Skeletal muscle satellite cell (primary cell): ENCODE data around the gene MAP2.
"Not testable (repeated sequence)": the region's sequence is repeated elsewhere in the genome, so short reads cannot be mapped to it uniquely, and the experiment has no call there.

Source experiments
- H3K27me3 ChIP-seq: 2 replicates; pipeline ENCODE4 v1.7.0; 2013; ENCODE audit warnings: low read length; ENCODE audit not compliant: control insufficient read depth, insufficient read depth
- H3K36me3 ChIP-seq: 2 replicates; pipeline ENCODE4 v1.7.0; 2013; ENCODE audit warnings: mild to moderate bottlenecking, control low read depth, low read length; ENCODE audit not compliant: insufficient read depth
- H3K4me1 ChIP-seq: 2 replicates; pipeline ENCODE4 v1.7.0; 2013; ENCODE audit warnings: low read length; ENCODE audit not compliant: control insufficient read depth, insufficient read depth
- H3K4me2 ChIP-seq: 2 replicates; pipeline ENCODE4 v1.7.0; 2013; ENCODE audit warnings: mild to moderate bottlenecking, low read length
- H3K4me3 ChIP-seq: 2 replicates; pipeline ENCODE4 v1.7.0; 2013; ENCODE audit warnings: low read length
- H3K9ac ChIP-seq: 2 replicates; pipeline ENCODE4 v1.7.0; 2013; ENCODE audit warnings: mild to moderate bottlenecking, low read depth, low read length, moderate library complexity
- H3K9me3 ChIP-seq: replicated peaks from 2 replicates; pipeline ENCODE4 v1.7.0; 2013; ENCODE audit warnings: mild to moderate bottlenecking, control low read depth, low read length

Gene MAP2

DNA sequence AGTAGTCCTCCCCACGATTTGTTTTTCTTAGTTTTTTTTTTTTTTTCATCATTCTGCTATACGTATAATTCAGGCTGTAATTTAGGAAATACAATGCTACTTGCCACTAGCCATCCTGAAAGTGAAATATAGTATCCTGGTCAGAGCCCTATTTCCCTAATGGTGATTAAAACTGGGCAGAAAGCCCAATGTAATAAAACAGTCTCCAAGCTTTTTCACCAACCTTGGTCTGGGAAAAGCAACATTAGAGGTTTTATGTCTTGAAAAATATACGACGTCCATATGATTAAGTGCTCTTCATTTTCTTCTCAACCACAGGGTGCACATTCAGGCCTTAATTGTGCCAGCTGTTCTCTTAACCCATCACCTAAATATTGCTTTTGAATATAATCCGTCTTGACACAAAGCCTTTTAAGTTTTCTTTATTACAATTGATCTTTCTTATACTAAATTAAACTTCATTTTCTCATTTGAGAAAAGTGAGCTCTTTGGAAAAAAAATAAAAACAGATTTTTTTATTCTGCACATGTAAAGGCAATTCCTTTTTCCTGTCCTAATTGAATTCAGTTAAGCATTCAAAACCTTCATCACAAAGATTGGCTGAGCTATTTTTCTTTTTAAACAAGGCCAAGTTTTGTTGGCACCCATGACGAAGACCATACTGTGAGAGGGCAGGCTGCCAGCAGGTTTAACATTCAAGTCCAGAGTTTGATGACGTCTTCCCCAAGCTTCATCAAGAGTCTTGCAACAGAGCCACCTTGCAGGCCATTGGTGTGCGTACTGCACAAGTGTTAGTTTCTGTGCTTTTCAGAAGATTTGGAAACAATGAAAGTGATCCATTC, 52.7 kb downstream of the MAP2 start:
- H3K36me3 ChIP-seq = no peaks in the 10 kb centered on the region
- peak overlapping the region; percentile 0 for H3K4me2 ChIP-seq
- no peak overlapping the region for H3K9ac ChIP-seq
- no peaks in the 10 kb centered on the region for H3K9me3 ChIP-seq
- peaks cover 37% of the 10 kb centered on the region for H3K4me1 ChIP-seq
- no peaks in the 10 kb centered on the region for H3K27me3 ChIP-seq
- H3K4me3 ChIP-seq = no peak overlapping the region

DNA sequence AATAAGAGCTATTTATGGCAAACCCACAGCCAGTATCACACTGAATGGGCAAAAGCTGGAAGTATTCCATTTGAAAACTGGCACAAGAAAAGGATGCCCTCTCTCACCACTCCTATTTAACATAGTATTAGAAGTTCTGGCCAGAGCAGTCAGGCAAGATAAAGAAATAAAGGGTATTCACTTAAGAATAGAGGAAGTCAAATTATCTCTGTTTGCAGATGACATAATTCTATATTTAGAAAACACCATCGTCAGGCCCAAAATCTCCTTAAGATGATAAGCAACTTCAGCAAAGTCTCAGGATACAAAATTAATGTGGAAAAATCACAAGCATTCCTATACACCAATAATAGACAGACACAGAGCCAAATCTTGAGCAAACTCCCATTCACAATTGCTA, 68.4 kb downstream of the MAP2 start:
- not testable (repeated sequence) for H3K9me3 ChIP-seq

DNA sequence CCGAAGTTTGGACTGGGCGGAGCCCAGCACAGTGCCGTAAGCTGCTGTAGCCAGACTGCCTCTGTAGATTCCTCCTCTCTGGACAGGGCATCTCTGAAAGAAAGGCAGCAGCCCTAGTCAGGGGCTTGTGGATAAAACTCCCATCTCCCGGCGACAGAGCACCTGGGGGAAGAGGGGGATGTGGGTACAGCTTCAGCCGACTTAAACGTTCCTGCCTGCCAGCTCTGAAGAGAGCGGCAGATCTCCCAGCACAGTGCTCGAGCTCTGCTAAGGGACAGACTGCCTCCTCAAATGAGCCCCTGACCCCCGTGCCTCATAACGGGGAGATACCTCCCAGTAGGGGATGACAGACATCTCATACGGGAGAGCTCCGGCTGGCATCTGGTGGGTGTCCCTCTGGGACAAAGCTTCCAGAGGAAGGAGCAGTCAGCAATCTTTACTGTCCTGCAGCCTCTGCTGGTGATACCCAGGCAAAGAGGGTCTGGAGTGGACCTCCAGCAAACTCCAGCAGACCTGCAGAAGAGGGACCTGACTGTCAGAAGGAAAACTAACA, 71.3 kb downstream of the MAP2 start:
- peak overlapping the region; percentile 69 for H3K9ac ChIP-seq
- H3K4me3 ChIP-seq, H3K9me3 ChIP-seq: not testable (repeated sequence)

More for the DNA sequence above, 68.4 kb downstream of the MAP2 start:
- not testable (repeated sequence) for H3K9ac ChIP-seq, H3K4me2 ChIP-seq, H3K36me3 ChIP-seq, H3K4me3 ChIP-seq, H3K27me3 ChIP-seq
- peaks cover 19% of the 10 kb centered on the region for H3K4me1 ChIP-seq

DNA sequence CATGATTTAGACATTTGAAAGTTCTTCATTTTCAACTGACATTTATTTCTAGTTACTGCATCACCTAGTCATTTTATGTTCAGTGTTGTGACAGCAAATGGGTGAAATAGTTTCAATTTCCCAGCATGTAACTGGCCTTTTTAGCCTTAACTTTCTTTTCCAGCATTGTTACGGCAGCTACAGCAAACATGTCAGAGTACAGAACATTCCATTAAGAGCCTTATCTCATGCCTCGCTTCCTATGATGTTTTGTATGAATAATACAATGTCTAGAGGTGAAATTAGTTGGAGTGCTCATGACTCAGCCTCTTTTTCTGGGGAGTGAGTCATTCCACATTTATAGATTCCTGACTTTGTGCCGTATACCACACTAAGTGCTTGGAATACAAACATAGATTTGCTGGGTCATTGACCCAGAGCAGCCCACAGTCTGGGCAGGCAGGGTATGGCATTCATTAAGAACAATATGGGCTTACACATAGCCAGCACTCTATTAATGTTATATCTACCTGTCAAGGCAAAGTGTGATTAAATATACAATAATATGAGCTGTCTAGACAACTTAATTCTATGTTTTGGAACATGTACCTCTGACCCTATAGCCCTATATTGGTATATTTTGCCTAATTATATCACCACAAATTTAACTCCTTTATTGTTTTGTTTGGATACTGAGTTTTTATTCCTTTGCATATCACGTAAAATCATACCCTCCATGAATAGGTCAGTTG, 72.2 kb downstream of the MAP2 start:
- H3K4me2 ChIP-seq = peak overlapping the region; percentile 64
- peaks cover 19% of the 10 kb centered on the region for H3K4me1 ChIP-seq
- H3K27me3 ChIP-seq = no peaks in the 10 kb centered on the region
- no peaks in the 10 kb centered on the region for H3K36me3 ChIP-seq
- H3K9ac ChIP-seq = peak overlapping the region; percentile 69
- H3K4me3 ChIP-seq = no peak overlapping the region
- no peaks in the 10 kb centered on the region for H3K9me3 ChIP-seq

More for the DNA sequence above, 71.3 kb downstream of the MAP2 start:
- peak overlapping the region; percentile 63 for H3K4me2 ChIP-seq
- peaks cover 19% of the 10 kb centered on the region for H3K4me1 ChIP-seq
- H3K27me3 ChIP-seq, H3K36me3 ChIP-seq: not testable (repeated sequence)

DNA sequence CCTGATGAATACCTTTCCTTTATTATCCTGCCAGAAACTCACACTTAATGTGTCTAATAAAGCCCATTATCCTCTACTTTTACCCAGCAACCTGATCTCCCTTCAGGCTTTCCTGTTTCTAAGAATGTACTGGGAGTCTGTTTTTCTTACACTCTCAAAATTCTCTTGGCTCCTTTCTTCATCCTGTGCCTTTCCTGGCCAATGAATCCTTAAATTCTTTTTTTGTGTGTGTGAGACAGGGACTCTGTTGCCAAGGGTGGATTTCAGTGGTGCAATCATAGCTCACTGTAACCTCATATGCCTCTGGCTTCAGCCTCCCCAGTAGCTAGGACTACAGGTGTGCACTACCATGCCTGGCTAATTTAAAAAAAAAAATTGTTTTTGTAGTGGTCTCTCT, 72.7 kb downstream of the MAP2 start:
- no peak overlapping the region for H3K4me3 ChIP-seq
- H3K27me3 ChIP-seq = no peaks in the 10 kb centered on the region
- peak overlapping the region; percentile 56 for H3K9ac ChIP-seq
- peaks cover 19% of the 10 kb centered on the region for H3K4me1 ChIP-seq
- H3K9me3 ChIP-seq = no peaks in the 10 kb centered on the region
- H3K4me2 ChIP-seq = peak overlapping the region; percentile 64
- no peaks in the 10 kb centered on the region for H3K36me3 ChIP-seq

DNA sequence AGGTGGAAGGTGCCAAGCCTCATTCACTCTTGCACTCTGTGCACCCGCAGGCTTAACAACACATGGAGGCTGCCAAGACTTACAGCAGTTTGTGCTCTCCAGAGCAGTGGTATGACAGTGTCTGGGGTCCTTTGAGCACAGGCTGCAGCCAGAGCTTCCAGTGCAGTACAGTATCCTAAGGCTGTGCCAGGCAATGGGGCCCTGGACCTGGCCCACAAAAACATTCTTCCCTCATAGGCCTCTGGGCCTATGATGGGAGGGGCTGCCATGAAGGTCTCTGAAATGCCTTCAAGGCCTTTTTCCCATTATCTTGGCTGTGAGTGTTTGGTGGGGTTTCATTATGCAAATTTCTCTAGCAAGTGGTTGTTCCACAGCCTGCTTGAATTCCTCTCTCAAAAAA, 74.8 kb downstream of the MAP2 start:
- Histone ChIP-seq H3K27me3 (no peaks in the 10 kb centered on the region), H3K4me1 (peaks cover 19% of the 10 kb centered on the region), H3K9me3 (no peaks in the 10 kb centered on the region), H3K4me3 (no peak overlapping the region), H3K9ac (no peak overlapping the region), H3K4me2 (no peak overlapping the region), H3K36me3 (no peaks in the 10 kb centered on the region)

DNA sequence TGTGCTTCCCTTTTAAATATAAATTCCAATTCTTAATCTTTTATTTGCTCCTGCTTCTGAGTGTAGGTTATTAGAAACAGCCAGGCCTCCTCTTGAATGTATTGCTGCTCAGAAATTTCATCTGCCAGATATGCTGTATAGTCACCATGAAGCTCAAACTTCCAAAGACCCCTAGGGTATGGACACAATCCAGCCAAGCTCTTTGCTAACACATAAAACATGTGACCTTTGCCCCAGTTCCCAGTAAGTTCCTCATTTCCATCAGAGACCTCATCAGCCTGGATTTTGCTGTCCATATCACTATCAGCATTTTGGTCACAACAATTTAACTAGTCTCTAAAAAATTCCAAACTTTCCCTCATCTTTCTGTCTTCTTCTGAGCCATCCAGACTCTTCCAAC, 75.2 kb downstream of the MAP2 start:
- H3K9ac ChIP-seq = no peak overlapping the region
- H3K9me3 ChIP-seq = no peaks in the 10 kb centered on the region
- H3K4me2 ChIP-seq = no peak overlapping the region
- H3K4me3 ChIP-seq = no peak overlapping the region
- H3K36me3 ChIP-seq = no peaks in the 10 kb centered on the region
- H3K27me3 ChIP-seq = no peaks in the 10 kb centered on the region
- peaks cover 19% of the 10 kb centered on the region for H3K4me1 ChIP-seq

DNA sequence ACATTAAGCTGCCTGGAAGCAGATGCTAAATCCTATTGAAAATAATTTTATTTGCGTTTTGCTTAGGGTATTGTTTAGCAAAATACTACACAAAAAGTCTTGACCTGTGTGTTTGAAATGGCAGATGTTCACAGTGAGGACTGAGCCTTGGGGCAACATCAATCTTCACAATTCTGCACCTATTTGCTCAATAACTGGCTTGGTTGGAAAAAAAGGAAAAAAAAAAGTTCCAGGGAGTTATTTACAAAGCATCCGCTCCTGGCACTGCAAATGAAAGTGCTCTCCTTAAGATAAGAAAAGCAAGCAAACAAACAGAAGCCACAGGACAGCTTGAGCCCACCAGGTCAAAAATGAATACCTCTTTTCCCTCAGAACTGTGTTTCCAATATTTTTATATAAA, 77.7 kb downstream of the MAP2 start:
- H3K9me3 ChIP-seq = no peaks in the 10 kb centered on the region
- H3K9ac ChIP-seq = no peak overlapping the region
- no peak overlapping the region for H3K4me3 ChIP-seq
- no peaks in the 10 kb centered on the region for H3K27me3 ChIP-seq
- H3K36me3 ChIP-seq = no peaks in the 10 kb centered on the region
- peaks cover 5% of the 10 kb centered on the region for H3K4me1 ChIP-seq
- no peak overlapping the region for H3K4me2 ChIP-seq

DNA sequence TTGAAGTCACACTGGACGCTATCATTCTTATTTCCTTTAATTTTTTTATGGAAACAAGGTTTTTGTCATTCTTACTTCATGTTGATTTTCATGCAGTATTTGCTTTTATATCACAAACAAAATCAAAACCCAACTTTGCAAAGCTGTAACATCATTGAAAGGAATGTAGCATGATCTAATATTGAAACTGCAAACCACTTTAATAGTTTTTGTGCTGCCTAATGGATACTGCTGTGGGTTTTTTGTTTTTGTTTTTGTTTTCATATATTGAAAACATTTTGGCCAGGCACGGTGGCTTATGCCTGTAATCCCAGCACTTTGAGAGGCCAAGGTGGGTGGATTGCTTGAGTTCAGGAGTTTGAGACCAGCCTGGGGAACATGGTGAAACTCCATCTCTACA, 81.6 kb downstream of the MAP2 start:
- no peak overlapping the region for H3K9ac ChIP-seq
- no peaks in the 10 kb centered on the region for H3K4me1 ChIP-seq
- H3K36me3 ChIP-seq = no peaks in the 10 kb centered on the region
- H3K4me2 ChIP-seq = no peak overlapping the region
- H3K9me3 ChIP-seq = no peaks in the 10 kb centered on the region
- no peak overlapping the region for H3K4me3 ChIP-seq
- H3K27me3 ChIP-seq = no peaks in the 10 kb centered on the region

DNA sequence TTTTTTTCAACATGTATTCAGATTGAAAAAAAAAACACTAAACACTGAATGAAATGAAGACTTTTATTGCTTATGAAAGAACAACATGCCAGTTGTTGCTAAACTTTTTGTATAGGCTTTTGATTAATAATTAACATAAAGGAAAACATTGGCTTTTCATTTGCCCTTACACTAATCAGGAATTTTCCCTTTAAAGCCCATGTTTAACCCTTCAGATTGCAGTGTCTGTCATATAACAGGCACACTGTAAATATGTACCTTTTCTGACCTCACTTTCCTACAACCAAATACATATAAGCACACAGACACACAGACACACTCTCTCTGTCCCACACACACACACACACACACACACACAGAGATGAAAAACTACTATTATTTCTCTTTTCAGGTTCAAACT, 84.4 kb downstream of the MAP2 start:
- H3K36me3 ChIP-seq = no peaks in the 10 kb centered on the region
- H3K9me3 ChIP-seq = no peaks in the 10 kb centered on the region
- no peak overlapping the region for H3K4me2 ChIP-seq
- no peaks in the 10 kb centered on the region for H3K4me1 ChIP-seq
- no peak overlapping the region for H3K4me3 ChIP-seq
- no peak overlapping the region for H3K9ac ChIP-seq
- no peaks in the 10 kb centered on the region for H3K27me3 ChIP-seq

DNA sequence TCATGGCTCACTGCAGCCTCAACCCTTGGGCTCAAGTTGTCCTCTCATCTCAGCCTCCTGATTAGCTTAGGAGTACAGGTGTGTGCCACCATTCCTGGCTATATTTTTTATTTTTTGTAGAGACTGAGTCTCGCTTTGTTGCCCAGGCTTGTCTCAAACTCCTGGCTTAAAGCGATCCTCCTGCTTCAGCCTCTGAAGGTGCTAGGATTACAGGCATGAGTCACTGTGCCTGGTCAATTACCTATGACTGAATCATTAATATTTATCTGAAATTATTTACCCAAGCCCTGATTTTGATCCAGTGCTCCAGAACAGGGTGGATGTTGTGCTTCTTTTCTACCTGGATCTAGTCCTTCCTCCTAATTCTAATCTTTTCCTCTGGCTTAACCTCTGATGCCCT, 87.8 kb downstream of the MAP2 start:
- Histone ChIP-seq H3K9me3 (no peaks in the 10 kb centered on the region), H3K4me2 (no peak overlapping the region), H3K36me3 (no peaks in the 10 kb centered on the region), H3K9ac (no peak overlapping the region), H3K4me1 (no peaks in the 10 kb centered on the region), H3K4me3 (no peak overlapping the region), H3K27me3 (no peaks in the 10 kb centered on the region)
